ENCODE results near the gene CLEC18A.

- no peak for TF ChIP-seq SUZ12 (IDR thresholded peaks at IDR 0.05; ENCODE audit: extremely low read depth, insufficient read depth, insufficient read length)
- TF ChIP-seq YY1 (IDR thresholded peaks at IDR 0.05; ENCODE audit: insufficient read depth, insufficient read length) = no peak
- no peak for TF ChIP-seq ZNF274 (IDR thresholded peaks at IDR 0.05; ENCODE audit: low read depth, low read length)
Observed at GRCh38 chr16:69921127-69921526, 30.0 kb upstream of the CLEC18A start.

Measured in NT2/D1 (cell line).